WTC11 (cell line): Measurements from ENCODE around the gene DYNC1LI2. TPM values are rescaled to one million over a fixed set of nuclear protein-coding genes. Genes with fewer than 3 reads are reported as not detected.
A peak's percentile ranks its signal among the peaks of the same experiment; 100 is the strongest.

Experiments used
- ATAC-seq: fragments of 200-7000 bp; cut with Tn5 transposase; 2 replicates; pipeline ENCODE4 v1.10.0; 2021; ENCODE audit warnings: mild to moderate bottlenecking, moderate library complexity
- CTCF ChIA-PET: fragments of 300-600 bp; sonication (Branson Sonifier 250); formaldehyde crosslinking; loops from one replicate; lab custom pipeline; 2021; ENCODE audit warnings: antibody characterized with exemption; lab: Charles Lee
- POLR2A ChIA-PET: fragments of 350-600 bp; sonication (Branson Sonifier 250); formaldehyde crosslinking; loops from one replicate; lab custom pipeline; 2021; ENCODE audit warnings: antibody characterized with exemption; lab: Charles Lee
- DNase-seq: peaks from one replicate; pipeline ENCODE4 v3.0.0; 2021; ENCODE audit warnings: low spot score
- H3K27ac Mint-ChIP-seq: 2 replicates; pipeline ENCODE4 v1.8.0; 2021; ENCODE audit warnings: mixed read lengths
- H3K27me3 Mint-ChIP-seq: 2 replicates; pipeline ENCODE4 v1.8.0; 2021; ENCODE audit warnings: low read depth, mild to moderate bottlenecking, moderate library complexity, mixed read lengths
- H3K36me3 Mint-ChIP-seq: 2 replicates; pipeline ENCODE4 v1.8.0; 2021; ENCODE audit warnings: mixed read lengths
- H3K4me1 Mint-ChIP-seq: 2 replicates; pipeline ENCODE4 v1.8.0; 2022; ENCODE audit warnings: mixed read lengths
- H3K4me3 Mint-ChIP-seq: 2 replicates; pipeline ENCODE4 v1.8.0; 2021; ENCODE audit warnings: mild to moderate bottlenecking, moderate library complexity, mixed read lengths
- H3K9me3 Mint-ChIP-seq: 2 replicates; pipeline ENCODE4 v1.8.0; 2021; ENCODE audit warnings: mixed read lengths
- AFF4 ChIP-seq: sonication (generic); formaldehyde crosslinking; IDR thresholded peaks from 2 replicates; pipeline ENCODE4 v1.8.1; 2023; ENCODE audit warnings: mild to moderate bottlenecking, missing genetic modification reagents, borderline replicate concordance
- CDX4 ChIP-seq: fragments of 250-450 bp; sonication (Bioruptor Pico); IDR thresholded peaks from 2 replicates; pipeline ENCODE4 v1.9.0; 2021; ENCODE audit warnings: moderate library complexity, mild to moderate bottlenecking, inconsistent platforms, borderline replicate concordance
- E2F1 ChIP-seq: sonication (generic); formaldehyde crosslinking; IDR thresholded peaks from 2 replicates; pipeline ENCODE4 v1.8.0; 2022; ENCODE audit warnings: mild to moderate bottlenecking, missing genetic modification reagents
- E2F4 ChIP-seq: sonication (generic); formaldehyde crosslinking; IDR thresholded peaks from 2 replicates; pipeline ENCODE4 v1.8.1; 2022; ENCODE audit warnings: low read depth, mild to moderate bottlenecking, moderate library complexity, missing genetic modification reagents, borderline replicate concordance
- ERG ChIP-seq: fragments of 250-450 bp; sonication (Bioruptor Pico); IDR thresholded peaks from 2 replicates; pipeline ENCODE4 v1.8.0; 2021; ENCODE audit warnings: mild to moderate bottlenecking
- FOXJ3 ChIP-seq: sonication (generic); formaldehyde crosslinking; IDR thresholded peaks from 2 replicates; pipeline ENCODE4 v1.9.0; 2021; ENCODE audit warnings: missing genetic modification reagents, mild to moderate bottlenecking, borderline replicate concordance
- GTF2I ChIP-seq: fragments of 250-450 bp; sonication (Bioruptor Pico); conservative IDR thresholded peaks from 2 replicates; pipeline ENCODE4 v1.4.0; 2021; ENCODE audit warnings: mild to moderate bottlenecking
- JAZF1 ChIP-seq: fragments of 250-450 bp; sonication (Bioruptor Pico); IDR thresholded peaks from 2 replicates; pipeline ENCODE4 v1.9.0; 2021; ENCODE audit warnings: moderate library complexity, mild to moderate bottlenecking, inconsistent platforms
- NFE2L1 ChIP-seq: sonication (generic); formaldehyde crosslinking; IDR thresholded peaks from 2 replicates; pipeline ENCODE4 v1.8.1; 2023; ENCODE audit warnings: missing genetic modification reagents
- SMAD4 ChIP-seq: sonication (generic); formaldehyde crosslinking; IDR thresholded peaks from 2 replicates; pipeline ENCODE4 v1.8.0; 2022; ENCODE audit warnings: mild to moderate bottlenecking, missing genetic modification reagents
- ZBTB21 ChIP-seq: sonication (generic); formaldehyde crosslinking; IDR thresholded peaks from 2 replicates; pipeline ENCODE4 v1.8.1; 2023; ENCODE audit warnings: mild to moderate bottlenecking, missing genetic modification reagents, borderline replicate concordance
- ZNF121 ChIP-seq: sonication (generic); formaldehyde crosslinking; IDR thresholded peaks from 2 replicates; pipeline ENCODE4 v1.8.0; 2023; ENCODE audit warnings: missing genetic modification reagents
- ZNF263 ChIP-seq: sonication (generic); formaldehyde crosslinking; IDR thresholded peaks from 2 replicates; pipeline ENCODE4 v1.8.1; 2022; ENCODE audit warnings: low read depth, mild to moderate bottlenecking, moderate library complexity, missing genetic modification reagents
- ZNF416 ChIP-seq: fragments of 250-450 bp; sonication (Bioruptor Pico); IDR thresholded peaks from 2 replicates; pipeline ENCODE4 v1.9.0; 2021; ENCODE audit warnings: mild to moderate bottlenecking, inconsistent platforms
- ZNF425 ChIP-seq: fragments of 250-450 bp; sonication (Bioruptor Pico); conservative IDR thresholded peaks from 2 replicates; pipeline ENCODE4 v1.9.0; 2021; ENCODE audit warnings: mild to moderate bottlenecking
- total RNA-seq: library from RNA; stranded (reverse); gene quantifications from 3 replicates; pipeline ENCODE4 v1.2.3, GENCODE V29; 2021

DYNC1LI2 gene
- total RNA-seq, 1 experiment from 2014 or later, result 89.8 TPM

- ATAC-seq (no peak), DNase-seq (no peak)
- POLR2A ChIA-PET, result no interaction called here
- H3K36me3 Mint-ChIP-seq, result no peaks in the 10 kb centered on the region
- peak; percentile 59; the same call in 1 of the 2 replicates for TF ChIP-seq ZNF121 (CRISPR knock-in tag)
- TF ChIP-seq NFE2L1 (CRISPR knock-in tag), result no peak
- no peak for TF ChIP-seq AFF4 (CRISPR knock-in tag)
- TF ChIP-seq ZNF263, result no peak
- no peak for TF ChIP-seq ZBTB21 (CRISPR knock-in tag)
- no peak for TF ChIP-seq ERG (CRISPR knock-in tag)
- no peak for TF ChIP-seq E2F1
- TF ChIP-seq, all 79 proteins: peak for 1
- Mint-ChIP-seq H3K9me3 (no peaks in the 10 kb centered on the region), H3K4me1 (peaks cover 54% of the 10 kb centered on the region), H3K27me3 (peaks cover 5% of the 10 kb centered on the region), H3K4me3 (no peak overlapping the region), H3K27ac (0 out of 2 replicates have a peak overlapping the region, but pooled peaks have one; percentile 74)
- CTCF ChIA-PET, result interaction anchor here (1.1 to 4.6 kb wide), 3 partner anchors 42 to 187 kb away, joined by 3 to 24 read pairs (median 4); partner anchors contain the start of gene PDP2
Observed at GRCh38 chr16:66693149-66693548, 58.3 kb downstream of the DYNC1LI2 start.

- H3K27ac Mint-ChIP-seq, result peak overlapping the region; percentile 42; the same call in 1 of the 2 replicates
- CTCF ChIA-PET, result interaction anchor here (1.4 to 4.6 kb wide), 3 partner anchors 29 to 83 kb away, joined by 4 to 24 read pairs (median 8); no protein-coding TSS in a partner anchor
- H3K4me3 Mint-ChIP-seq, result no peak overlapping the region
- H3K9me3 Mint-ChIP-seq, result no peaks in the 10 kb centered on the region
- H3K27me3 Mint-ChIP-seq, result peaks cover 2% of the 10 kb centered on the region; the same call in 1 of the 2 replicates
- ATAC-seq, result no peak
- TF ChIP-seq E2F4 (CRISPR knock-in tag) (no peak), FOXJ3 (CRISPR knock-in tag) (no peak)
- H3K36me3 Mint-ChIP-seq, result no peaks in the 10 kb centered on the region
- no peak for DNase-seq
- H3K4me1 Mint-ChIP-seq, result peaks cover 54% of the 10 kb centered on the region
- POLR2A ChIA-PET, result no interaction called here
Observed at GRCh38 chr16:66692341-66692740, 59.1 kb downstream of the DYNC1LI2 start.

- 0 out of 2 replicates have a peak overlapping the region, but pooled peaks have one; percentile 12 for H3K27ac Mint-ChIP-seq
- ChIA-PET POLR2A (no interaction called here), CTCF (interaction anchor here (1.0 to 4.6 kb wide), 5 partner anchors 28 to 139 kb away, joined by 3 to 24 read pairs (median 5); partner anchors contain the start of genes DYNC1LI2 and NAE1)
- no peak overlapping the region for H3K4me3 Mint-ChIP-seq
- H3K4me1 Mint-ChIP-seq, result peaks cover 53% of the 10 kb centered on the region
- DNase-seq (no peak), ATAC-seq (no peak)
- no peaks in the 10 kb centered on the region for H3K36me3 Mint-ChIP-seq
- no peaks in the 10 kb centered on the region for H3K27me3 Mint-ChIP-seq
- H3K9me3 Mint-ChIP-seq, result no peaks in the 10 kb centered on the region
- TF ChIP-seq NFE2L1 (CRISPR knock-in tag) (no peak), ERG (CRISPR knock-in tag) (no peak), E2F1 (no peak), SMAD4 (CRISPR knock-in tag) (no peak), JAZF1 (no peak), ZNF416 (CRISPR knock-in tag) (no peak), GTF2I (no peak), ZNF425 (CRISPR knock-in tag) (no peak), CDX4 (CRISPR knock-in tag) (no peak)
Observed at GRCh38 chr16:66691234-66691633, 60.2 kb downstream of the DYNC1LI2 start.
